Measurements from ENCODE around the gene BCL6B.

Gene BCL6B

GRCh38 chr17:7058831-7059447 lies 36.1 kb downstream of the BCL6B start:
- TF ChIP-seq CTCF (IDR thresholded peaks at IDR 0.05; ENCODE audit: low read depth, low read length): no peak
- no peak for DNase-seq (ENCODE audit: extremely low read depth, low read depth)

GRCh38 chr17:7060165-7060891 lies 37.5 kb downstream of the BCL6B start:
- DNase-seq (ENCODE audit: extremely low read depth, low read depth): no peak
- TF ChIP-seq CTCF (IDR thresholded peaks at IDR 0.05; ENCODE audit: low read depth, low read length): no peak

- no peak for DNase-seq (ENCODE audit: extremely low read depth, low read depth)
These were observed 40.8 kb downstream of the BCL6B start for GRCh38 chr17:7063518-7064094.

GRCh38 chr17:7064261-7064660 lies 41.4 kb downstream of the BCL6B start:
- DNase-seq (ENCODE audit: extremely low read depth, low read depth): no peak
- TF ChIP-seq CTCF (IDR thresholded peaks at IDR 0.05; ENCODE audit: low read depth, low read length): no peak

More at GRCh38 chr17:7063518-7064094, 40.8 kb downstream of the BCL6B start:
- TF ChIP-seq CTCF (IDR thresholded peaks at IDR 0.05; ENCODE audit: low read depth, low read length): no peak

GRCh38 chr17:7067198-7067597 lies 44.3 kb downstream of the BCL6B start:
- TF ChIP-seq CTCF (IDR thresholded peaks at IDR 0.05; ENCODE audit: low read depth, low read length): no peak
- no peak for DNase-seq (ENCODE audit: extremely low read depth, low read depth)

GRCh38 chr17:7068268-7068667 lies 45.4 kb downstream of the BCL6B start:
- no peak for TF ChIP-seq CTCF (IDR thresholded peaks at IDR 0.05; ENCODE audit: low read depth, low read length)
- DNase-seq (ENCODE audit: extremely low read depth, low read depth): no peak

- no peak for TF ChIP-seq CTCF (IDR thresholded peaks at IDR 0.05; ENCODE audit: low read depth, low read length)
- DNase-seq (ENCODE audit: extremely low read depth, low read depth): no peak
These were observed 47.9 kb downstream of the BCL6B start for GRCh38 chr17:7070712-7071111.

All from AG09319 (cell line).